NCI-H748 treated with DMSO at 0.1 percent for 48 hours (cell line): ENCODE data around the gene SPAAR.
"Not testable (repeated sequence)": the region's sequence is repeated elsewhere in the genome, so short reads cannot be mapped to it uniquely, and the experiment has no call there.

Experiments
- DNase-seq: peaks from one replicate; lab custom pipeline; 2025; lab: John Stamatoyannopoulos, UW

Gene SPAAR

DNA sequence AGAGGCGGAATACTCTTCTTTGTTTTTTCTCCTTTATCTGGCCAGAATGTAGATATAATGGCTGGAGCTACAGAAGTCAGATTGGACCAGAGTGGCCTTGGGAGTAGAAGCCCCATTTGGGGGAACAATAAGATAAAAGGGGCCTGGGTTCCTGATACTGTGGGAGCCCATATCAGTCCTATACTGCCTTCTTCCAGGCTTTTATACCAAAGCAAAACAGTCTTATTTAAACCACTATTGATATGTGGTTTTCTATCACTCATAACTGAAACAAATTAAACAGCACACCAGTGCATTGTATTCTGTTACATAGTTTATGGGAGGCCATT, 14.3 kb downstream of the SPAAR start:
- no peak for DNase-seq

- DNase-seq, result no peak
Observed at GRCh38 chr9:35923927-35924763, 14.9 kb downstream of the SPAAR start.

- DNase-seq, result no peak
Observed at GRCh38 chr9:35928591-35929452, 19.5 kb downstream of the SPAAR start.

GRCh38 chr9:35929453-35929718, 20.1 kb downstream of the SPAAR start:
- DNase-seq, result no peak

DNA sequence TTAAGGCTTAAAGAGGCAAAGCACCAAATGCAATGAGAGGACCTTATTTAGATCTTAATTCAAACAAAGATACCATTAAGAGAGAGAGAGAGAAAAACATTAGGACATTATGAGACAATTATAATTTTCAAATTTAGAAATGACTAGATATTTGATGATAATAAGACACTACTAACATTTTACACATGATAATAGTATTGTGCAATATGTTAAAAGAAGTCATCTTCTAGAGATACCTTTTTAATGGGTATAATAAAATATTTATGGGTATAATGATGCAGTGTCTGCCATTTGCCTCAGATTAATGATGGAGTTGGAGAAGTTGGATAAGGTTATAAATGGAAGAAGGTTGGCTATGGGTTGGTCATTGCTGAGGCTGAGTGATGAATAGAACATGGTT, 21.2 kb downstream of the SPAAR start:
- no peak for DNase-seq

GRCh38 chr9:35930989-35931388, 21.7 kb downstream of the SPAAR start:
- no peak for DNase-seq

- DNase-seq, result no peak
Observed at GRCh38 chr9:35932735-35933134, 23.4 kb downstream of the SPAAR start.

GRCh38 chr9:35933550-35934067, 24.3 kb downstream of the SPAAR start:
- no peak for DNase-seq

DNA sequence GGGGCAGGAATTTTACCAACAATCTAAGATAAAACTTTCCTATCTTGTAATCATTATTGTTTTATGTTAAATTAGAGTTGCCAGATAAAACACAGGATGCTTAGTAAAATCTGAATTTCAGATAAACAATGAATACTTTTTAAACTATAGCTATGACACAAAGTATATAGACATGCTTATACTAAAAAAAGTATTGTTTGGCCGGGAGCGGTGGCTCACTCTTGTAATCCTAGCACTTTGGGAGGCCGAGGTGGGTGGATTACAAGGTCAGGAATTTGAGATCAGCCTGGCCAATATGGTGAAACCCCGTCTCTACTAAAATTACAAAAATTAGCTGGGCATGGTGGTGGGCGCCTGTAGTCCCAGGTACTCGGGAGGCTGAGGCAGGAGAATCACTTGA, 24.8 kb downstream of the SPAAR start:
- not testable (repeated sequence) for DNase-seq

DNA sequence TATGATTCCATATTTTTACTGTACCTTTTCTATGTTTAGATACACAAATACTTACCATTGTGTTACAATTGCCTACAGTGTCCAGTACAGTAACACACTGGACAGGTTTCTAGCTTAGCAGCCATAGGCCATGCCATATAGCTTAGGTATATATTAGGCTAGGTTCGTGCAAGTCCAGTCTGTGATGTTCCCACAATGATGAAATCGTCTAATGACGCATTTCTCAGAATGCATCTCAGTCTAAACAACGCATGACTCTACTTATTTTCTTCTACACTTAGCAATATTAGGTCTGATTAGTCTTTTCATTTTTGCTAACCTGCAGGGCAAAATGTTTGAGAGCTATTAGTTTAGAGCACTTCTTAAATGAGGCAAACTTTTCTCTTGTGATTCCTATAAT, 26.0 kb downstream of the SPAAR start:
- DNase-seq, result no peak

DNA sequence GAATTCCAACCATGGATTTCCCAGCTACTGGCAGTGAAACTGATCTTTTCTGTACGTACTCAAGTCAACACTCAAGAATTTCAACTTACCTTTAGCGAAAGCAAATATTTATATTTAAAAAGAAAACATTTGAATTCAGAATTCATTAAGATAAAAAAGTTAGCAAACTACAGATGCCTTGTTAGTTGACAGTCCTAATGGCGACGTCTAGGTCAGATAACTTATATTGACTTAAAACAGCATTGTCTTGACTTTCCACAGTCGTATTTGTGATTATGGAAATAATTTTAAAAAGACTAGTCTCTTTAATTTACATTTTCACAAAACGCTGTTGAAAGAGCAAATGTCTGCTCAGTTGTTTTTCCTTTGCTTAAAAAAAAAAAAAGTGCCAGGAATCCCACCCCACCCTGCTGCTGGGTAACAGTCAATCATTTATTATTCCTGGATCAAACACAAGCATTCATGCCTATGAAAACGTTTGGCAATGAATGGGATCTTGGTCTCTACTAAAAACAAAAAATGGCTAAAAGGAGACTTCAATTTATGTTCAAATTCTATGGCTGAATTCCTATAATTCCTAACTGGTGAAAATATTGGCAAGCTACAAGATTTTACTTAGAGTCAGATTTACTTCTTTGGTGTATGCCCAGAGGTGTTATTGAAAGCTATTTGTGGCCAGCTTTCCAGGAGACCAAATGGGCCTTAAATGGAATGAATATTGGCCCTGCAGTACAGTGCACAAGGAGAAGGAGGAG, 26.6 kb downstream of the SPAAR start:
- DNase-seq, result no peak

DNA sequence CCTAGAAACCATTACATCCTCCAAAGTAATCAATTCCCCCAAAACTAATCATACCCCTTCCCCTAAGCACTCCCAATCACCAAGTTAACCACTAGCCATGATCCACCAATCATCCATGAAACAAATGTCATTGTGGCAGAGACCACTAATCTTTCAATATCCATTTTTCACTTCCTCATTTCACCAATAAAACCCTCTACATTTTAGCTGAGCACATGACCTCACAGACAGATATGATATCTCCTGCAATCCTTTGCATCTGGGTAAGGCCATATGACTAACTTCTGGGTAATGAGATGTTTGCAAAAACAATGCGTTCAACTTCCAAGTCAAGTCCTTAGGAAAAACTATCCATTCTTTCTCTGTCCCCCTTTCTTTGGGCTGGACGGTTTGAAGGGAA, 27.9 kb downstream of the SPAAR start:
- no peak for DNase-seq

- no peak for DNase-seq
Observed at GRCh38 chr9:35938474-35939356, 29.4 kb downstream of the SPAAR start.

DNA sequence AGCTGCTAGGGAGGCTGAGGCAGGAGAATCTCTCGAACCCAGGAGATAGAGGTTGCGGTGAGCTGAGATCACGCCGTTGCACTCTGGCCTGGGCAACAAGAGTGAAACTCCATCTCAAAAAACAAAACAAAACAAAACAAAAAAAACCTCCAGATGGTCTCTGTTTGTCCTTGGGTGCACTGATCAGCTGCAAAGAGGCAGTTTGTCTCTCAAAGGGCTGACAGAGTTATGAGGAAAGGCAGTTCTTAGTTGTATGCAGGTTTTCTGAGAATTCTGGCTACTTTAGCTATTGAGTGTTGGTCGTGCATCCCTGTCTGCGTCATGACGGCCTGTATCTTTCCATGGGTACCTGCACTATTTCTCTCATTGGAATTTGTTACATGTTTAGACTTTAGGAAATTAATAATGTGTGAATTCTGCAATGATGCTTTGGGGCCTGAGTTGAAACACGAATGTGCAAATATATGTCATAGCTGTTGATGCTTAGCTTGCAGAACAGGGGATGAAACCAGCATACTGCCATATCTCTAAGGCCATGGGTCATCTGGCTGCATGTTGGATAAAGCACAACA, 30.5 kb downstream of the SPAAR start:
- no peak for DNase-seq

- no peak for DNase-seq
Observed at GRCh38 chr9:35940458-35941407, 31.4 kb downstream of the SPAAR start.

- no peak for DNase-seq
Observed at GRCh38 chr9:35942286-35942685, 33.0 kb downstream of the SPAAR start.

DNA sequence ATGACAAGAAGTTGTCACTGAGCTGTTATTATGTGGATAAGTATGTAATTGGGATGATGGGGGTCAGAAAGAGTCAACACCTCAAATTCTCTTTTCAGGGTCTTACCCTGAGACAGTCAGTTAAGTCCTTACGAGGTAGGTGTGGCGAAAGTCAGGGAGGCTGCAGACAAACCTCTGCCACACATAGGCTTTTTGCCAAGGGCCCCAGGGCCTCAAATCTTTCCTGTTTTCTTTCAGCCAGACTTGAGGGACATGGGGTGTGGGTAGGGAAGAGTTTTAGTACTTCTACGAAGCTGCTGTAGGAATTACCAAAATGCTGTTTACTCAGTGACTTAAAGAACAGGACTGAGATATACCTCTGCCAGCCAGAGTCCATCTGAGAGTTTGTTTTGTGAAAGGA, 34.9 kb downstream of the SPAAR start:
- no peak for DNase-seq

- DNase-seq, result no peak
Observed at GRCh38 chr9:35944841-35945240, 35.6 kb downstream of the SPAAR start.

DNA sequence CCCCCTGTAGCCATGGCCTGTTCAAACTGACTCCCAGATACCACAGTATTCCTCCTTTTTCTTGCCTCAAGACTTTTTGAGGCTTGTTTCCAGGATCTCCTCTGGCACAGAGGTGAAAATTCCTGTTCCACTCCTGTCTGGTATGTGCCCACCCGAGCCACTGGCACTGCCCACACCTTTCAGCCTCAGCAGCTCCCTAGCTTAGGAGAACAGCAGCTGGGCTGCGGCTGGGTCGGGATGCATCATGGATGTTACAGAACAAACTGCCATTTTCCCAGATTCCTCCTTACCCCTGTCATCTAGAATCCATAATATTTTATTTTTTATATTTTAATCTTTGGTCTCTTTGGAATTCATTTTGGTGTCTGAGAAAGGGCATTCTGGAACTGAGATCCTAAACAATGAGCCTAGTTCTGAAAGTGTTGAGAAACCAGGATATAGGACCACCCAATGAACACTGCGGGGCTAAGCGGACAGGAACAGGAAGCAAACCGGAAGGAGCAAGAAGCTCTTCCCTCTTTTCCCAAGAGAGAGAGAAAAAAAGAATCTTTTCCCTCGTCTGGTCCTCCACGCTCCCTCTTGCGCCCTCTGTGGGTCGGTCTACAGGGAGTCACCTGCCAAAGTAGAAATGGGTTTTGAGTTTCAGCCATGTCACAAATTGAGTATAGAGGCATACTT, 36.2 kb downstream of the SPAAR start:
- peak; percentile 56 for DNase-seq

DNA sequence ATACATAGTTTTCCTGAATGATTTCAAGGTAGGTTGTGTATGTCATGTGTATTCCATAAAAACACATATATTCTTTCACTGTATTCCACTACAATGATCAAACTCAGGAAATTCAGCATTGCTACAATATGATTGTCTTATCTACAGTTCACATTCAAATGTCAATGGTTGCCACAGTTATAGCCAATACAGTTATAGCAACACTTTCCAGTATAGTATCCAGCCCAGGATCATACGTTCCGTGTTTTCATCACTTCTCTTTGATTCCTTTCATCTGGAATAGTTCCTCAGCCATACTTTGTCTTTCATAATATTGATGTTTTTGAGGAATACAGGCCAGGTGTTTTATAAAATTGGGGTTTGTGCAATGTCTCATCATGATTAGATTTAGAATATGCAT, 39.2 kb downstream of the SPAAR start:
- DNase-seq, result no peak
